Fibroblast of lung (primary cell): Measurements from ENCODE around the gene KCND3.

ENCODE experiments used
- EZH2 ChIP-seq: IDR thresholded peaks from 2 replicates; pipeline ENCODE4 v1.5.1; 2012; ENCODE audit warnings: low read length, control low read depth, mild to moderate bottlenecking; ENCODE audit errors: missing control alignments
- TF ChIP-seq, protein P1 (sequence below), 2 donors: IDR thresholded peaks in 1 of 2; conservative IDR thresholded peaks in 1 of 2; 1 replicate in 1 of 2; 2 replicates in 1 of 2; pipeline ENCODE4 v1.5.1; 2011 to 2012; ENCODE audit warnings: low read length in 2 of 2, control low read depth in 1 of 2, inconsistent platforms in 1 of 2, low read depth in 1 of 2, mild to moderate bottlenecking in 1 of 2

DNA sequence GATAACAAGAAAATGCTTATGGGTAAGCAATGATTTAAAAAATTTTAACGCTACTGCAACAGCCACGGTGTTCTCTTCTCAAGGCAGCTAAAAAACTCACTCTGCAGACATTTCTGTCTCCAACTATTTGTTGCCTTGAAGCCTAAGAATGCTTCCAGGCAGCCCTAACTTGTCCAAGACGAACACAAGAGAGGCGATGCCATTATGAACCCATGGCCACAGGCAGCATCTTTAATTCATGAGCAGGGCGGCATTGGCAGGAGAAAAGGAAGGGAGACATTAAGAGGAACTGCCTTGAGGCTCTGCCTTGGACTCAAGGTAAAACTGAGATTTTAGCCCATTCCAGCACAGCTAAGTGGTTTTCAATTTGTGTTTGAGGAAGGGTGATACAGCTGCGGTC, 67.5 kb downstream of the KCND3 start:
- TF ChIP-seq, protein P1, sequence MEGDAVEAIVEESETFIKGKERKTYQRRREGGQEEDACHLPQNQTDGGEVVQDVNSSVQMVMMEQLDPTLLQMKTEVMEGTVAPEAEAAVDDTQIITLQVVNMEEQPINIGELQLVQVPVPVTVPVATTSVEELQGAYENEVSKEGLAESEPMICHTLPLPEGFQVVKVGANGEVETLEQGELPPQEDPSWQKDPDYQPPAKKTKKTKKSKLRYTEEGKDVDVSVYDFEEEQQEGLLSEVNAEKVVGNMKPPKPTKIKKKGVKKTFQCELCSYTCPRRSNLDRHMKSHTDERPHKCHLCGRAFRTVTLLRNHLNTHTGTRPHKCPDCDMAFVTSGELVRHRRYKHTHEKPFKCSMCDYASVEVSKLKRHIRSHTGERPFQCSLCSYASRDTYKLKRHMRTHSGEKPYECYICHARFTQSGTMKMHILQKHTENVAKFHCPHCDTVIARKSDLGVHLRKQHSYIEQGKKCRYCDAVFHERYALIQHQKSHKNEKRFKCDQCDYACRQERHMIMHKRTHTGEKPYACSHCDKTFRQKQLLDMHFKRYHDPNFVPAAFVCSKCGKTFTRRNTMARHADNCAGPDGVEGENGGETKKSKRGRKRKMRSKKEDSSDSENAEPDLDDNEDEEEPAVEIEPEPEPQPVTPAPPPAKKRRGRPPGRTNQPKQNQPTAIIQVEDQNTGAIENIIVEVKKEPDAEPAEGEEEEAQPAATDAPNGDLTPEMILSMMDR (conservative IDR thresholded peaks at IDR 0.05 in 1 of 2, IDR thresholded peaks at IDR 0.05 in 1 of 2; ENCODE audit: low read depth in 1 of 2, low read length in 2 of 2): no peak
- no peak for TF ChIP-seq EZH2
